ENCODE data around the gene SRRM4.
"Not testable (repeated sequence)": the region's sequence is repeated elsewhere in the genome, so short reads cannot be mapped to it uniquely, and the experiment has no call there.

SRRM4 gene

GRCh38 chr12:119011231-119011630, 29.9 kb downstream of the SRRM4 start:
- DNase-seq (ENCODE audit: low read depth in 2 of 2), result no peak

GRCh38 chr12:119012179-119012578, 30.8 kb downstream of the SRRM4 start:
- DNase-seq (ENCODE audit: low read depth in 2 of 2), result no peak

- no peak for DNase-seq (ENCODE audit: low read depth in 2 of 2)
Measured at GRCh38 chr12:119013023-119013422, 31.7 kb downstream of the SRRM4 start.

GRCh38 chr12:119014368-119014767, 33.0 kb downstream of the SRRM4 start:
- DNase-seq (ENCODE audit: low read depth in 2 of 2), result no peak

- no peak for DNase-seq (ENCODE audit: low read depth in 2 of 2)
Measured at GRCh38 chr12:119016715-119017114, 35.4 kb downstream of the SRRM4 start.

- no peak for DNase-seq (ENCODE audit: low read depth in 2 of 2)
Measured at GRCh38 chr12:119019166-119019565, 37.8 kb downstream of the SRRM4 start.

- DNase-seq (ENCODE audit: low read depth in 2 of 2), result no peak
Measured at GRCh38 chr12:119020406-119021360, 39.3 kb downstream of the SRRM4 start.

- DNase-seq (ENCODE audit: low read depth in 2 of 2), result no peak
Measured at GRCh38 chr12:119024356-119024755, 43.0 kb downstream of the SRRM4 start.

GRCh38 chr12:119025786-119026185, 44.4 kb downstream of the SRRM4 start:
- no peak for DNase-seq (ENCODE audit: low read depth in 2 of 2)

GRCh38 chr12:119033332-119033731, 52.0 kb downstream of the SRRM4 start:
- DNase-seq (ENCODE audit: low read depth in 2 of 2), result not testable (repeated sequence)

GRCh38 chr12:119036878-119037825, 55.8 kb downstream of the SRRM4 start:
- no peak for DNase-seq (ENCODE audit: low read depth in 2 of 2)

GRCh38 chr12:119044094-119044493, 62.8 kb downstream of the SRRM4 start:
- no peak for DNase-seq (ENCODE audit: low read depth in 2 of 2)

- no peak for DNase-seq (ENCODE audit: low read depth in 2 of 2)
Measured at GRCh38 chr12:119047641-119048040, 66.3 kb downstream of the SRRM4 start.

GRCh38 chr12:119050663-119051062, 69.3 kb downstream of the SRRM4 start:
- no peak for DNase-seq (ENCODE audit: low read depth in 2 of 2)

- no peak for DNase-seq (ENCODE audit: low read depth in 2 of 2)
Measured at GRCh38 chr12:119051474-119051873, 70.1 kb downstream of the SRRM4 start.

GRCh38 chr12:119052001-119052400, 70.7 kb downstream of the SRRM4 start:
- DNase-seq (ENCODE audit: low read depth in 2 of 2), result no peak

- DNase-seq (ENCODE audit: low read depth in 2 of 2), result no peak
Measured at GRCh38 chr12:119055977-119056376, 74.6 kb downstream of the SRRM4 start.

- no peak for DNase-seq (ENCODE audit: low read depth in 2 of 2)
Measured at GRCh38 chr12:119060847-119061796, 79.8 kb downstream of the SRRM4 start.

- DNase-seq (ENCODE audit: low read depth in 2 of 2), result no peak
Measured at GRCh38 chr12:119068129-119068856, 87.0 kb downstream of the SRRM4 start.

- no peak for DNase-seq (ENCODE audit: low read depth in 2 of 2)
Measured at GRCh38 chr12:119069147-119069642, 87.9 kb downstream of the SRRM4 start.

Measured in fibroblast of skin of left biceps (primary cell).